Stimulated activated CD8-positive, alpha-beta memory T cell treated with anti-CD3 and anti-CD28 coated beads, Interleukin-15, amount 100 ng/mL, for 24 hours (primary cell): ENCODE results near the gene CRYL1.

Source experiments
- DNase-seq: peaks from one replicate; pipeline ENCODE4 v3.0.0-alpha.2; 2020; ENCODE audit warnings: low read depth

The CRYL1 gene

GRCh38 chr13:20370815-20371421 is 154.7 kb downstream of the CRYL1 start:
- DNase-seq: no peak

GRCh38 chr13:20369886-20370361 is 155.7 kb downstream of the CRYL1 start:
- no peak for DNase-seq

- no peak for DNase-seq
Measured at GRCh38 chr13:20366056-20366455, 159.6 kb downstream of the CRYL1 start.

DNA sequence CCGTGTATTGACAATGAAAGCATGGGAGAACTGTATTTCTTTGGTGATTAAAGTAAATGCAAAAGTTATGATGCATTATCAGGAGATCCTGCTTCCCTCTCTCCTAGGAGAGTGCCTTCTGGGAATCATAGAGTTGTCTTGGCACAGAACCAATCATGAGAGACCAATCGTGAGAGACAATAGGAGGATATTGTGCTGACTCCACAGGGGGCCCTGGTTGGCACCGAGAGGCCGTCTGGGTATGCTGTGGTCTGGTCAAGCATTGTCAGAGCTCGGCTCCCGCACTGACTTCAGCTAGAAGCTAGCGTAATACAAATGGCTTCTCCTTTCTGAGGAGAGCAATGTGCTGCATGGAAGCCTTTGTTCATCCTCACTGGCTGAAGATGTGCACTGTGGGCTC is 162.1 kb downstream of the CRYL1 start:
- no peak for DNase-seq

GRCh38 chr13:20363172-20363571 is 162.5 kb downstream of the CRYL1 start:
- DNase-seq: no peak

- no peak for DNase-seq
Measured at GRCh38 chr13:20362484-20363041, 163.1 kb downstream of the CRYL1 start.

DNA sequence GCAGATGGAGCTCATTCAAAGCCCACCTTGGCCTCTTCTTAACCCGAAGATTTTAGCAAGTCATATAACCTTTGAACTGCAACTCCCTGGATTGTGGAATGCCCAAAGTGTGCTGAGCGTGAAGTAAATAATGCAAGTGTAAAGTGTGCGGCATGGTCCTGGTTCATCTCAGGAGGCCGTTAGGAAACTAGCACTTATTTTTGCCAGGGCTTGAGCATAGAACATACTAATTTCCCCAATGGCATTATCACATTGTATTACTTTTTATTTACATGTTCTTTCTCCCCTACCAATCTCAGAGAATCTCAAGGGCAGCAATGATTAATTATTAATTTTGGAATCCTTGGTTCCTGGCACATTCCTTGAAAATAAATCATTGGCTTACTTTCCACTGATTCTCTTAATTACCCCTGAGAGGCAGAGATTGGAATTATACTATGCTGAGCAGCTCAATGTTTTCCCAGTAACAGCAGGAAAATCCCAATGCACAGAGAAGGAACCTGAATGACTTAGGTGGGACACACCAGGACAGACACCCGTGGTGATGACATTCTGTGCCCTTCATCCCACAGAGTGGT is 164.7 kb downstream of the CRYL1 start:
- DNase-seq: no peak

DNA sequence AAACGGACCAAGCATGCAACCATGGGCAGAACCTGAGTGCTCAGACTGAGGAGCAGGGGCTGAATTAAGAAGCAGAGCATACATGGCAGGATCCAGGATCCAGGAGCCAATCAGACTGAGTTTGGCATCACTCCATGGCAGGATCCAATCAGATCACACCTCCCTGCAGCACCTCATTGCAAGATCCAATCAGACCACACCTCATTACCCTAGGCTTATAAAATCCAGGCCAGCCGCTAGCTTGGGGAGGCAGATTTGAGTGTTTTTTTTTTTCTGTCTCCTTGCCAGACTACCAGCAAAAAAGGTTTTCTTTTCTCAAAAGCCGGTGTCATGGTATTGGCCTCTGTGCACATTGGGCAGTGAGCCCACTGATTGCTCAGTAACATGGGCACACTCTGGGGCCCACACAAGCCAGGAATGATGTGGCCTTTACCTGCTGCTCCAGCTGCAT is 165.6 kb downstream of the CRYL1 start:
- DNase-seq: no peak

DNA sequence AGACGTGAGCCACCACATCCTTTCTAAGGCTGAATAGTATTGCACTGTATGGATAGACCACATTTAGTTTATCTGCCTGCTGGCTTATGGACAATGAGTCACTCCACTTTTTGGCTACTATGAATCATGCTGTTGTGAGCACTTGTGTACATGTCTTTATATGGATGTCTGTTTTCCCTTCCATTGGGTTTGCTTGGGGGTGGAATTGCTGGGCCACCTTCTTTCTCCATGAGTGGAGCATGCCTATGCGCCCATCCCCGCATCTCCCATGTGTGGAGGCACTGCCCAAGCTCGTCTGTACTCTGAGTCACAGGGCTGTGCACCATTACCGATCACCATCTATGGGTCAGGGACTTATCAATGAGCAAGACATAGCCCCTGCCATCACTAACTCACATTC is 166.3 kb downstream of the CRYL1 start:
- DNase-seq: no peak

- no peak for DNase-seq
Measured at GRCh38 chr13:20358022-20358421, 167.6 kb downstream of the CRYL1 start.

- DNase-seq: no peak
Measured at GRCh38 chr13:20356444-20356843, 169.2 kb downstream of the CRYL1 start.

DNA sequence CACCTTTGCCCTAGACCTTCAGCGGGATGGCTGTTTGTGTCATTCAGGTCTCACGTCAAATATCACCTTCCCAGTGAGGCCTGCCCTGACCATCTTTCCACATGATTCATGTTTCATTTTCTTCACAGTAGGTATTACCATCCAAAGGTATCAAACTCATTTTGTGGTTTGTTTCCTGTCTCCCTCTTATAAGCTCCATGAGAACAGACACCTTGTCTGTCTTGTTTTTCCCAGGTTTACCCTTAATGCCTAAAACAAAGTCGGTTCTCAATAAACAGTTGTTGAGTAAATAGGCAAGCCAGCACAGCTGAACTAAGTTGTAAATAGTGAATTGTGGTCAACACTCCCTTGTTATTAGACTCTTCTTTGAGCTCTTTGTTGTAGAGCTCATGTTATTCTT is 170.9 kb downstream of the CRYL1 start:
- no peak for DNase-seq

DNA sequence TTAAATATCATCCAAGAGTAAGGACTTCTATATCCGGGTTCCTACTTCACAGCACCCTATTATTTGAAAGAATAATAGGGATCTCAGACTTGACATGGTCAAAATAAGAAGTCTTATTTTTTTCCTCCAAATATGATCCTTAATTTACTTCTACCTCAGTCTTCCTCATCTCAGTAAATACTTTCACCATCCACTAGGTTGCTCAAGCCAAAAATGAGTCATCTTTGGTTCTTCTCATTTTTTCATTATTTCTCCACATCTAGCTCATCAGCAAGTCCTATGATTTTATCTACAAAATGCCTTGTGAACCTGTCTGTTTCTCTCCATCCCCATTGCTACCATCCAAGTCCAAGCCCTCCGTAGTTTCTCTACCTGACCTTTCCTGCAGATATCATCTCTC is 171.7 kb downstream of the CRYL1 start:
- DNase-seq: no peak
